Endothelial cell of umbilical vein (primary cell): ENCODE measurements around the gene MXD4. TPM values are rescaled to one million over a fixed set of nuclear protein-coding genes. Genes with fewer than 3 reads are reported as not detected.

Source experiments
- BruUV-seq: library from RNA; stranded (reverse); fragments of 400-500 nt; replicated peaks from 2 replicates; lab custom pipeline; 2021; lab: Mats Ljungman, UMichigan
- CTCF ChIA-PET: fragments of 300-600, 350-600 bp; sonication (Branson Sonifier 250); formaldehyde crosslinking; loops from one replicate; lab custom pipeline; 2021; ENCODE audit warnings: antibody characterized with exemption, inconsistent platforms; lab: Charles Lee
- POLR2A ChIA-PET: fragments of 300-600, 350-600 bp; sonication (Branson Sonifier 250); formaldehyde crosslinking; loops from one replicate; lab custom pipeline; 2021; ENCODE audit warnings: antibody characterized with exemption, inconsistent platforms; lab: Charles Lee
- DNase-seq: peaks from one replicate; pipeline ENCODE4 v3.0.0-alpha.2; 2011; ENCODE audit warnings: low read depth, low spot score
- FAIRE-seq: peaks from 2 replicates; lab custom pipeline; 2011; peaks lifted over from hg19 to GRCh38; lab: Jason Lieb, UNC
- H2AFZ ChIP-seq: 2 replicates; pipeline ENCODE4 v1.6.0; 2012; ENCODE audit warnings: low read depth, low read length, control low read depth, inconsistent platforms
- H3K27ac ChIP-seq: 2 replicates; pipeline ENCODE4 v1.5.1; 2011; ENCODE audit warnings: low read depth, mild to moderate bottlenecking, control low read depth, low read length, moderate library complexity; ENCODE audit not compliant: insufficient read depth
- H3K27me3 ChIP-seq, 2 experiments: 2 replicates each; pipeline versions ENCODE4 v1.6.0 to v1.6.1; 2011; ENCODE audit warnings: low read length in 2 of 2, mixed read lengths in 1 of 2; ENCODE audit not compliant: control insufficient read depth in 2 of 2, insufficient read depth in 2 of 2
- H3K36me3 ChIP-seq, 2 experiments: 2 replicates in 1 of 2; 3 replicates in 1 of 2; pipeline ENCODE4 v1.5.1; 2011; ENCODE audit warnings: low read length in 2 of 2, mild to moderate bottlenecking in 1 of 2, moderate library complexity in 1 of 2; ENCODE audit not compliant: control insufficient read depth in 2 of 2, insufficient read depth in 2 of 2; ENCODE audit errors: extremely low read depth in 1 of 2
- H3K4me1 ChIP-seq: 3 replicates; pipeline ENCODE4 v1.5.1; 2011; ENCODE audit warnings: mild to moderate bottlenecking, low read length; ENCODE audit not compliant: control insufficient read depth, insufficient read depth; ENCODE audit errors: extremely low read depth
- H3K4me2 ChIP-seq: 2 replicates; pipeline ENCODE4 v1.6.1; 2011; ENCODE audit warnings: low read length, control low read depth, mixed read lengths; ENCODE audit not compliant: insufficient read depth
- H3K4me3 ChIP-seq, 3 experiments: fragments of 200-600 bp in 1 of 3; sonication (generic), shearing (Covaris generic) in 1 of 3; replicated peaks in 1 of 3; 2 replicates each; pipeline ENCODE4 v1.5.1; 2011 to 2016; ENCODE audit warnings: control low read depth in 3 of 3, low read length in 3 of 3, mild to moderate bottlenecking in 2 of 3, inconsistent platforms in 1 of 3, low read depth in 1 of 3, moderate library complexity in 1 of 3; ENCODE audit not compliant: insufficient read depth in 1 of 3
- H3K79me2 ChIP-seq: 2 replicates; pipeline ENCODE4 v1.6.0; 2012; ENCODE audit warnings: low read length, inconsistent platforms; ENCODE audit not compliant: control insufficient read depth, insufficient read depth
- H3K9ac ChIP-seq: replicated peaks from 2 replicates; pipeline ENCODE3; 2011; ENCODE audit warnings: low read length, control low read depth; ENCODE audit not compliant: insufficient read depth; ENCODE audit errors: extremely low read depth
- H3K9me1 ChIP-seq: replicated peaks from 3 replicates; pipeline ENCODE4 v1.6.0; 2011; ENCODE audit warnings: mild to moderate bottlenecking, low read length; ENCODE audit not compliant: control insufficient read depth, insufficient read depth; ENCODE audit errors: extremely low read depth
- H3K9me3 ChIP-seq: replicated peaks from 2 replicates; pipeline ENCODE4 v1.5.1; 2012; ENCODE audit warnings: low read length, inconsistent platforms; ENCODE audit not compliant: control insufficient read depth, insufficient read depth
- H4K20me1 ChIP-seq: replicated peaks from 2 replicates; pipeline ENCODE3; 2011; ENCODE audit warnings: mild to moderate bottlenecking, low read length; ENCODE audit not compliant: control insufficient read depth, insufficient read depth; ENCODE audit errors: extremely low read depth
- EZH2 ChIP-seq: IDR thresholded peaks from 2 replicates; pipeline ENCODE4 v1.6.1; 2012; ENCODE audit warnings: borderline replicate concordance, low read depth, mild to moderate bottlenecking, moderate library complexity, low read length, inconsistent platforms; ENCODE audit not compliant: severe bottlenecking
- FOS ChIP-seq: IDR thresholded peaks from 2 replicates; pipeline ENCODE4 v1.6.1; 2011; ENCODE audit warnings: mild to moderate bottlenecking, low read length, moderate library complexity, borderline replicate concordance; ENCODE audit not compliant: insufficient read depth
- GATA2 ChIP-seq: IDR thresholded peaks from 2 replicates; pipeline ENCODE4 v1.7.0; 2011; ENCODE audit warnings: low read depth, mild to moderate bottlenecking, moderate library complexity, mixed read lengths, low read length; ENCODE audit not compliant: insufficient read length, insufficient read depth
- JUN ChIP-seq: IDR thresholded peaks from 2 replicates; pipeline ENCODE4 v1.6.1; 2011; ENCODE audit warnings: borderline replicate concordance, low read depth; ENCODE audit not compliant: insufficient read length, insufficient read depth
- MAX ChIP-seq: IDR thresholded peaks from 2 replicates; pipeline ENCODE4 v1.6.1; 2011; ENCODE audit not compliant: insufficient read depth, insufficient read length
- MYC ChIP-seq: IDR thresholded peaks from one replicate; pipeline ENCODE4 v1.6.1; 2011; ENCODE audit warnings: mild to moderate bottlenecking, low read depth, low read length
- POLR2A ChIP-seq: IDR thresholded peaks from 2 replicates; pipeline ENCODE4 v1.6.1; 2012; ENCODE audit warnings: low read depth, mild to moderate bottlenecking, control low read depth, low read length
- POLR2AphosphoS5 ChIP-seq: IDR thresholded peaks from 2 replicates; pipeline ENCODE4 v1.6.1; 2012; ENCODE audit warnings: low read depth, mild to moderate bottlenecking, control low read depth, low read length, moderate library complexity; ENCODE audit not compliant: insufficient read depth
- dilution Hi-C: fragments of 300-500 bp; cut with MboI; formaldehyde crosslinking; loops from one replicate; pipeline ENCODE4 v1.15.0; 2019; ENCODE audit warnings: low sequenced_read_pairs; ENCODE audit not compliant: extremely low pct_ligation_motif_present
- intact Hi-C: fragments of 100-400 bp; cut with micrococcal nuclease; formaldehyde crosslinking; loops from one replicate; pipeline ENCODE4 v1.10.0; 2022
- polyA plus RNA-seq, 4 experiments: library from polyadenylated mRNA; depleted of rRNA in 3 of 4; stranded (reverse) in 3 of 4; unstranded in 1 of 4; fragments of >200 nt; gene quantifications; 2 replicates each; pipeline versions ENCODE4 v1.2.1 to v1.2.3, GENCODE V29; 2011 to 2012; ENCODE audit warnings: missing spikeins in 1 of 4
- total RNA-seq: library from RNA; stranded (reverse); gene quantifications from 2 replicates; pipeline ENCODE4 v1.2.3, GENCODE V29; 2021
- TF ChIP-seq, protein P1 (sequence below), 2 donors: IDR thresholded peaks; 1 replicate in 1 of 2; 2 replicates in 1 of 2; pipeline ENCODE4 v1.5.1; 2011; ENCODE audit warnings: low read length in 2 of 2, mild to moderate bottlenecking in 2 of 2, moderate library complexity in 2 of 2, control low read depth in 1 of 2, inconsistent platforms in 1 of 2, low read depth in 1 of 2; ENCODE audit not compliant: insufficient read depth in 1 of 2; ENCODE audit errors: extremely low read depth in 1 of 2

The MXD4 gene
- total and polyA plus RNA-seq, 2 donors (not counting 3 experiments of a cell fraction or from before 2014, with no cell fraction given), result 62.7 to 74.1 TPM

DNA sequence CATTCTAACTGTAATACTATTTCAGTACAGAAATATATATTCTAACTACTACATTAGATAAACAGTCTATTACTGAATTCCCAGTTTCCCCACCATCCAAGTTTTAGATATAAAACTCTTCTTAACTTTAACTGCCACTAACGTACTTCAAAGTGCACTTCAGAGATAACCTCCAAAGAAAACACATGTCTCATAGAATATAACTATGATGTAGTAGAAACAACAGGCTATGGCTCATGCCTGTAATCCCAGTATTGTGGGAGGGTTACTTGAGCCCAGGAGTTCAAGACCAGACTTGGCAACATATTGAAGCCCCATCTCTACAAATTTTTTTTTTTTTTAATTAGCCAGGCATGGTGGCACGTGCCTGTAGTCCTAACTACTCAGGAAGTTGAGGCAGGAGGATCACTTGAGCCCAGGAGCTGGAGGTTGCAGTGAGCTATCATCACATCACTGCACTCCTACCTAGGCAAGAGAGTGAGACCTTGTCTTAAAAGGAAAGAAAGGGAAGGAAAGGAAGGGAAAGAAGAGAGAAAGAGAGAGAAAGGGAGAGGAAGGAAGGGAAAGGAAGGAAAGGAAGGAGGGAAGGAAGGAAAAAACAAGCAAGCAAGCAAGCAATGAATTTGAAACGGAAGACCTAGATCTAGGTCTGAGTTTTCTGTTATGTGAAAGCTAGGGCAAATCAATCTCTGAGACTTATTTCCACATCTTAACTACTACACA is 24.8 kb downstream of the MXD4 start:
- TF ChIP-seq MAX (no peak), POLR2AphosphoS5 (no peak), MYC (no peak), EZH2 (no peak), GATA2 (no peak), POLR2A (no peak), JUN (no peak), FOS (no peak)
- TF ChIP-seq, protein P1, sequence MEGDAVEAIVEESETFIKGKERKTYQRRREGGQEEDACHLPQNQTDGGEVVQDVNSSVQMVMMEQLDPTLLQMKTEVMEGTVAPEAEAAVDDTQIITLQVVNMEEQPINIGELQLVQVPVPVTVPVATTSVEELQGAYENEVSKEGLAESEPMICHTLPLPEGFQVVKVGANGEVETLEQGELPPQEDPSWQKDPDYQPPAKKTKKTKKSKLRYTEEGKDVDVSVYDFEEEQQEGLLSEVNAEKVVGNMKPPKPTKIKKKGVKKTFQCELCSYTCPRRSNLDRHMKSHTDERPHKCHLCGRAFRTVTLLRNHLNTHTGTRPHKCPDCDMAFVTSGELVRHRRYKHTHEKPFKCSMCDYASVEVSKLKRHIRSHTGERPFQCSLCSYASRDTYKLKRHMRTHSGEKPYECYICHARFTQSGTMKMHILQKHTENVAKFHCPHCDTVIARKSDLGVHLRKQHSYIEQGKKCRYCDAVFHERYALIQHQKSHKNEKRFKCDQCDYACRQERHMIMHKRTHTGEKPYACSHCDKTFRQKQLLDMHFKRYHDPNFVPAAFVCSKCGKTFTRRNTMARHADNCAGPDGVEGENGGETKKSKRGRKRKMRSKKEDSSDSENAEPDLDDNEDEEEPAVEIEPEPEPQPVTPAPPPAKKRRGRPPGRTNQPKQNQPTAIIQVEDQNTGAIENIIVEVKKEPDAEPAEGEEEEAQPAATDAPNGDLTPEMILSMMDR (IDR thresholded peaks at IDR 0.05; ENCODE audit: extremely low read depth in 1 of 2, insufficient read depth in 1 of 2, low read depth in 1 of 2, low read length in 2 of 2), result no peak
- ChIA-PET POLR2A (interaction anchor here (1.3 kb wide), 1 partner anchor 25 kb away, joined by 5 read pairs; the partner anchor contains the start of gene MXD4), CTCF (interaction anchor here (0.7 to 5.9 kb wide), 3 partner anchors 17 to 206 kb away, joined by 3 to 49 read pairs (median 3); no protein-coding TSS in a partner anchor)
- no peak for FAIRE-seq
- intact Hi-C loops (no loop called here), dilution Hi-C loops (no loop called here)
- no peak overlapping the region for H3K27ac ChIP-seq
- no peaks in the 10 kb centered on the region for H3K27me3 ChIP-seq
- peaks cover 49% of the 10 kb centered on the region for H3K79me2 ChIP-seq
- no peaks in the 10 kb centered on the region for H3K9me3 ChIP-seq
- H3K4me2 ChIP-seq, result no peak overlapping the region
- BruUV-seq, result no TSS peak
- H3K9me1 ChIP-seq, result no peaks in the 10 kb centered on the region
- H3K4me3 ChIP-seq, result no peak overlapping the region
- H3K36me3 ChIP-seq, result peaks cover 3 to 11% of the 10 kb centered on the region in 2 experiments
- no peak overlapping the region for H2AFZ ChIP-seq
- peaks cover 30% of the 10 kb centered on the region for H3K4me1 ChIP-seq
- H3K9ac ChIP-seq, result no peak overlapping the region
- DNase-seq, result no peak
- H4K20me1 ChIP-seq, result peaks cover 5% of the 10 kb centered on the region
